Sigmoid colon (tissue), 3 donors: ENCODE data around the gene CLEC16A.

Source experiments
- CTCF ChIP-seq, 4 experiments: fragments of 450-650 bp in 3 of 4; fragments of 200-600 bp in 1 of 4; IDR thresholded peaks; one replicate each; pipeline ENCODE4 v1.5.1; 2016 to 2019; ENCODE audit warnings: antibody characterized with exemption in 4 of 4, mild to moderate bottlenecking in 3 of 4, moderate library complexity in 2 of 4
- POLR2A ChIP-seq, 2 donors: fragments of 450-650 bp; IDR thresholded peaks; one replicate each; pipeline ENCODE4 v1.6.1; 2016; ENCODE audit warnings: antibody characterized with exemption in 2 of 2, mild to moderate bottlenecking in 2 of 2, moderate library complexity in 2 of 2

- TF ChIP-seq CTCF (IDR thresholded peaks at IDR 0.05) (no peak), POLR2A (IDR thresholded peaks at IDR 0.05) (no peak)
Measured at GRCh38 chr16:11094857-11095565, 150.6 kb downstream of the CLEC16A start.
